ENCODE results near the gene FRY.

- TF ChIP-seq POLR2A (IDR thresholded peaks at IDR 0.05) (no peak), CTCF (IDR thresholded peaks at IDR 0.05) (no peak)
Measured at GRCh38 chr13:32028711-32029110, 2.9 kb upstream of the FRY start.
